HepG2 (cell line): Measurements from ENCODE around the gene CYSRT1. TPM values are rescaled to one million over a fixed set of nuclear protein-coding genes. Genes with fewer than 3 reads are reported as not detected.
A peak's percentile ranks its signal among the peaks of the same experiment; 100 is the strongest.

Experiments used
- AGO2 ChIP-seq: fragments of 200-400 bp; formaldehyde crosslinking; optimal IDR thresholded peaks from 2 replicates; pipeline ENCODE3; 2017; ENCODE audit warnings: mild to moderate bottlenecking, low read depth, low read length, moderate library complexity
- CENPX ChIP-seq: sonication (generic); formaldehyde crosslinking; IDR thresholded peaks from 2 replicates; pipeline ENCODE4 v1.9.0; 2021; ENCODE audit warnings: mild to moderate bottlenecking, missing genetic modification reagents, moderate library complexity
- GTF3A ChIP-seq: sonication (generic); formaldehyde crosslinking; conservative IDR thresholded peaks from 2 replicates; pipeline ENCODE4 v1.4.0; 2020; ENCODE audit warnings: mild to moderate bottlenecking, missing genetic modification reagents
- HDAC1 ChIP-seq: sonication (generic); formaldehyde crosslinking; IDR thresholded peaks from 2 replicates; pipeline ENCODE4 v1.5.1; 2020; ENCODE audit warnings: mild to moderate bottlenecking, missing genetic modification reagents
- HNRNPK ChIP-seq: fragments of 200-400 bp; formaldehyde crosslinking; IDR thresholded peaks from 2 replicates; pipeline ENCODE4 v1.6.1; 2018; ENCODE audit warnings: low read length, low read depth, moderate library complexity, mild to moderate bottlenecking; ENCODE audit not compliant: poor library complexity, severe bottlenecking
- HNRNPLL ChIP-seq: fragments of 200-400 bp; formaldehyde crosslinking; IDR thresholded peaks from 2 replicates; pipeline ENCODE4 v1.6.1; 2017; ENCODE audit warnings: mild to moderate bottlenecking, low read depth, low read length; ENCODE audit not compliant: poor library complexity, severe bottlenecking
- HOXA9 ChIP-seq: sonication (generic); formaldehyde crosslinking; IDR thresholded peaks from 2 replicates; pipeline ENCODE4 v1.8.1; 2022; ENCODE audit warnings: missing genetic modification reagents, mild to moderate bottlenecking, moderate library complexity, borderline replicate concordance
- IRF9 ChIP-seq: sonication (generic); formaldehyde crosslinking; IDR thresholded peaks from 2 replicates; pipeline ENCODE4 v1.8.0; 2022; ENCODE audit warnings: missing genetic modification reagents, mild to moderate bottlenecking, borderline replicate concordance
- SALL1 ChIP-seq: sonication (generic); formaldehyde crosslinking; IDR thresholded peaks from 2 replicates; pipeline ENCODE4 v1.8.0; 2022; ENCODE audit warnings: mild to moderate bottlenecking, missing genetic modification reagents
- SKIL ChIP-seq: sonication (generic); formaldehyde crosslinking; IDR thresholded peaks from 2 replicates; pipeline ENCODE4 v1.8.0; 2022; ENCODE audit warnings: missing genetic modification reagents, mild to moderate bottlenecking, moderate library complexity, borderline replicate concordance
- ZBTB40 ChIP-seq, 2 experiments: fragments of 450-650 bp in 1 of 2; sonication (generic) in 1 of 2; formaldehyde crosslinking in 1 of 2; IDR thresholded peaks; 2 replicates each; pipeline versions ENCODE4 v1.6.1 to v1.8.0; 2016 to 2022; ENCODE audit warnings: antibody characterized with exemption in 1 of 2, mild to moderate bottlenecking in 1 of 2, missing genetic modification reagents in 1 of 2
- ZFX ChIP-seq: sonication (generic); formaldehyde crosslinking; IDR thresholded peaks from 2 replicates; pipeline ENCODE4 v1.4.0; 2020; ENCODE audit warnings: mild to moderate bottlenecking, low read depth, missing genetic modification reagents, moderate library complexity
- ZFY ChIP-seq: sonication (generic); formaldehyde crosslinking; IDR thresholded peaks from 2 replicates; pipeline ENCODE4 v1.4.0; 2020; ENCODE audit warnings: missing genetic modification reagents
- ZNF564 ChIP-seq: sonication (generic); formaldehyde crosslinking; IDR thresholded peaks from 2 replicates; pipeline ENCODE4 v1.8.1; 2023; ENCODE audit warnings: mild to moderate bottlenecking, missing genetic modification reagents
- ZNF780A ChIP-seq: sonication (generic); formaldehyde crosslinking; IDR thresholded peaks from 2 replicates; pipeline ENCODE4 v1.8.0; 2022; ENCODE audit warnings: mild to moderate bottlenecking, missing genetic modification reagents, moderate library complexity
- polyA plus RNA-seq, 8 experiments: library from polyadenylated mRNA; depleted of rRNA in 3 of 8; stranded (reverse) in 7 of 8; unstranded in 1 of 8; fragments of >200 nt; fragmentation: Illumina TruSeq in 4 of 8; extraction: Trizol in 4 of 8; gene quantifications; 2 replicates each; pipeline versions ENCODE4 v1.2.1 to v1.2.3, GENCODE V29; 2011 to 2016; ENCODE audit warnings: low read depth in 4 of 8, missing spikeins in 1 of 8, mixed read lengths in 1 of 8; ENCODE audit not compliant: insufficient read depth in 1 of 8
- total RNA-seq, 5 experiments: library from RNA; depleted of rRNA; stranded (reverse); fragments of >200 nt; fragmentation: Illumina TruSeq; extraction: Trizol; gene quantifications; 2 replicates each; pipeline ENCODE4 v1.2.3, GENCODE V29; 2016; ENCODE audit warnings: low read depth in 1 of 5

Gene CYSRT1
- total and polyA plus RNA-seq, 2 of the 13 experiments (the other 11 are each of a cell fraction or from before 2014, with no cell fraction given), result 1.5 to 2.1 TPM

GRCh38 chr9:137234055-137234697 is 9.2 kb downstream of the CYSRT1 start (continued):
- TF ChIP-seq SKIL, result 0 out of 2 replicates have a peak, but pooled peaks have one; percentile 20
- TF ChIP-seq HNRNPLL, result peak; percentile 16
- TF ChIP-seq AGO2, result peak; percentile 38
- TF ChIP-seq GTF3A (CRISPR knock-in tag), result 0 out of 2 replicates have a peak, but pooled peaks have one; percentile 14
- no peak for TF ChIP-seq CENPX
- TF ChIP-seq SALL1 (CRISPR knock-in tag), result 0 out of 2 replicates have a peak, but pooled peaks have one; percentile 24
- peak; percentile 30 for TF ChIP-seq HNRNPK
- TF ChIP-seq HOXA9 (CRISPR knock-in tag), result peak; percentile 49; the same call in 1 of the 2 replicates
- peak; percentile 18; the same call in 1 of the 2 replicates for TF ChIP-seq HDAC1 (CRISPR knock-in tag)
- TF ChIP-seq ZBTB40 (IDR thresholded peaks at IDR 0.05), result no peak
- peak; percentile 43; the same call in 1 of the 2 replicates for TF ChIP-seq ZBTB40 (CRISPR knock-in tag; IDR thresholded peaks at IDR 0.05)
- peak; percentile 42 for TF ChIP-seq ZFX (CRISPR knock-in tag)
- TF ChIP-seq ZNF780A (CRISPR knock-in tag), result no peak
- peak; percentile 28; the same call in 1 of the 2 replicates for TF ChIP-seq IRF9 (CRISPR knock-in tag)
- 0 out of 2 replicates have a peak, but pooled peaks have one; percentile 38 for TF ChIP-seq ZNF564
- TF ChIP-seq ZFY (CRISPR knock-in tag), result peak; percentile 64
